HG03565 (cell line): ENCODE measurements around the gene ANKLE1.
A peak's percentile ranks its signal among the peaks of the same experiment; 100 is the strongest.

Experiments used
- ATAC-seq: cut with Tn5 transposase; IDR thresholded peaks from one replicate; pipeline ENCODE4 v1.9.1; 2021; ENCODE audit warnings: mild to moderate bottlenecking, moderate library complexity; ENCODE audit not compliant: unreplicated experiment

Gene ANKLE1

DNA sequence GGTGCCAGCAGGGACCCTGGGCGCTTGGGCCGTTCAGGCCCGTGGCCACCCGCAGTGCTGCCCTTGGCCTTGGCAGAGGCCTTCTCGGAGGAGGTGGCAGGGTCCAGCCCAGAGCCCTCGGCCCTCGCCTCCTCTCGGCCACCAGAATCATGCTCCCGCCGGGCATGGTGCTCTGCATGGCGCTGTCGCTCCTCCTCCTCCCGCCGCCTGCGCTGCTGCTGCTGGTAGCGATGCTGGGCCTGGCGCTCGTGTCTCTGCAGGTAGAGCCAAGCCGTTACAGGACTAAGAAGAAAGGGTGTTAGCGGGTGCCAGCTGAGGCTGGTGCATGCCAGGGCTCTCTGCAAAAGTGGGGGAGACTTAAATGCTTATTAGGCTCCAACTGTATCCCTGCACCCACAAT lies 43.4 kb downstream of the ANKLE1 start:
- no peak for ATAC-seq

DNA sequence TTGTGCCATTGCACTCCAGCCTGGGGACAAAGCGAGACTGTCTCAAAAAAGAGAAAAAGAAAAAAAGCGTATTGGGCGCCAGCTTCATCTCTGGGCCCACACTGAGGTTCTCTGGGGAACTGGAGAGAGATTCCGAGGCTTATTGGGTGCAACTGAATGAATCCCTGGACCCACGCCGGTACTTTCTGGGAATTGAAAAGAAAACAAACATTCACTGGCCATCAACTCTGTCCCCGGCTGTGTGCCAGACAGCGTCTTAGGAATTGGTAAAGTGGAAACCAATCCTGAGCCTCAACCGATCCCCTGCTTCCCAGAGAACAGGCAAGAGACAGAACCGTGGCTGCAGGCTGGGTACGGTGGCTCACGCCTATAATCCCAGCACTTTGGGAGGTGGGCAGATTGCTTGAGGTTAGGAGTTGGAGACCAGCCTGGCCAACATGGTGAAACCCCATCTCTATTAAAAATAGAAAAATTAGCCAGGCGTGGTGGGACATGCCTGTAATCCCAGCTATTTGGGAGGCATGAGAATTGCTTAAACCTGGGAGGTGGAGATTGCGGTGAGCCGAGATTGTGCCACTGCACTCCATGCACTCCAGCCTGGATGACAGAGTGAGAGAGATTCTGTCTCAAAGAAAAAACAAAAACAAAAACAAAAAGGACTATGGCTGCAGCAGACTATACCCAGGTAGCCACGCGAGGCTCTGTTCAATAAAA lies 44.3 kb downstream of the ANKLE1 start:
- ATAC-seq, result no peak

DNA sequence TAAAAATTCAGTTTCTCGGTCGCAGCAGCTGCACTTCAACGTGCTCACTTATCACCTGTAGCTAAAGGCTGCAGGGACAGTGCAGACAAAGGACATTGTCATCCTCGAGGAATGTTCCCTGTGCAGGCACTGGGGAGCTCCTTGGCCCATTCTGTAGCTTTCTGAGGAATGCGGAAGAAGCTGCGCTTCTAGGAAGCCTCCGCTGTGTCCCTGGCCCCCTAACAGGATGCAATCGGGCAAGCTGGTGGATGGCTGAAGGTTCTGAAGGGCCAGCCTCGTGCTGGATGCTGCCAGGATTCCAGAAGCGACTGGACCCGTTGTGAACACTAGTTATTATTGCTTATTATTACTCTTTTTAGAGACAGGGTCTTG lies 44.9 kb downstream of the ANKLE1 start:
- ATAC-seq, result no peak

DNA sequence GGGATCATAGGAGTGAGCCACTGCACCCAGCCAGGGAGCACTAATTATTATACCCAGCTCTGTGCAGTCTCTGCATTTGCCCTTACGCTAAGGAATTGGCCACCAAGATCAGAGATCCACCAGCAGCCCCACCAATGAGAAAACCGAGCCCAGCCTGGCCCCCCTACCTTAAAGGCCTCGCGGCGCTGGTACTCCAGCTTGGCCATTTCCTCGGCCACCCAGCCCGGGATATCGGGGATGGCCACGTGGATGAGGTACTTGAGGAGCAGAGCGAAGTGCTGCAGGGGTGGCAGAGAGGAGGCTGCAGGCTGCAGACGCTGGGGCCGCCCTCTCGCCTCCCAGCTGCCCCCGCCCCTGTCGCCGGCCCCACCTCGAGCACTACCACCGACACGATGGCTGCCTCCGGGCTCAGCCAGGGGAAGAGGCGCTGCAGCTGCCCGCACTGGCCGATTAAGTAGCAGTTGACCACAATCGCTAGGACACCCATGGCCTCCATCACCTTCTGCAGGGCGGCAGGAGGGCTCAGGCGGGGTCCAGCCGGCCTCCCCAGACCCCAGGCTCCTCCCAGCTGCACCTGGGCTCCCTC lies 45.5 kb downstream of the ANKLE1 start:
- no peak for ATAC-seq

DNA sequence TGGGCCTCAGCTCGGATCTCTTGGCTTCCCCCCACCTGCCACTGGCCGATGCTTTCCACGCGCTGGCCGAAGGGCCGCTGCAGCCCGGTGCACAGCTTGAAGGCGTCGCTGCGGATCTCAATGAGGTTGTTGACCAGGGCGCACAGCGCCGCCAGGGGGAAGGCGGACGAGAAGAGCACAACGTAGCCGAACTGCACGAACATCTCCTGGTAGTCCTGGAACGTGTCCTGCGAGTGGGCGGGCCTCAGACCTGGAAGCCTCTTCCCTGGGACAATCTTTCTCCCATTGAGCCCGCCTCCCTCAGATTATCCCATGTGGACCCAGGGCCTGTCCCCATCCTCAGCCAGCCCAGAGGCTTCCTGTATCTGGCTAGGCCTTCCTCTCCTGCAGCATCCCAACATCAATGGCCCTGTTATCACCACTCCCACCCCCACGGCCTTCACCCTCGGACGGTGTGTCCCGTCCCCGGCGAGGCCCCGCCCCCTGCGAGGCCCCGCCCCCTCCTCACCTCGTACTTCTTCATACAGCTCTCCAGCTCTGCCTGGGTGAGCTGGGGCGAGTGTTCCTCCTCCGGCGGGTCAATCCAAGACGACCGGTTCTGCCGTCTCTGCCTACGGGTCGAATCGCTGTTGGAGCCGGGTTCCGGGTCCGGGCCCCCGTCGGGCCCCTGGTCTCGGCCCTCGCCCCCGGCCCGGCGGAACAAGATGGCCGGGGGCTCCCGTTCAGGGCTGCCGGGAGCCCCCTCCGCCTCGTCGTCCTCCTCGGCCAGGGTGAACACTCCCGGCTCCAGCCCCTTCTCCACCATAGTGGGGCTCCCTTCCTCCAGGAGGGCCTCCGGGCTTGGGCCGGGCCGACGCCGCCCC lies 46.2 kb downstream of the ANKLE1 start:
- no peak for ATAC-seq

DNA sequence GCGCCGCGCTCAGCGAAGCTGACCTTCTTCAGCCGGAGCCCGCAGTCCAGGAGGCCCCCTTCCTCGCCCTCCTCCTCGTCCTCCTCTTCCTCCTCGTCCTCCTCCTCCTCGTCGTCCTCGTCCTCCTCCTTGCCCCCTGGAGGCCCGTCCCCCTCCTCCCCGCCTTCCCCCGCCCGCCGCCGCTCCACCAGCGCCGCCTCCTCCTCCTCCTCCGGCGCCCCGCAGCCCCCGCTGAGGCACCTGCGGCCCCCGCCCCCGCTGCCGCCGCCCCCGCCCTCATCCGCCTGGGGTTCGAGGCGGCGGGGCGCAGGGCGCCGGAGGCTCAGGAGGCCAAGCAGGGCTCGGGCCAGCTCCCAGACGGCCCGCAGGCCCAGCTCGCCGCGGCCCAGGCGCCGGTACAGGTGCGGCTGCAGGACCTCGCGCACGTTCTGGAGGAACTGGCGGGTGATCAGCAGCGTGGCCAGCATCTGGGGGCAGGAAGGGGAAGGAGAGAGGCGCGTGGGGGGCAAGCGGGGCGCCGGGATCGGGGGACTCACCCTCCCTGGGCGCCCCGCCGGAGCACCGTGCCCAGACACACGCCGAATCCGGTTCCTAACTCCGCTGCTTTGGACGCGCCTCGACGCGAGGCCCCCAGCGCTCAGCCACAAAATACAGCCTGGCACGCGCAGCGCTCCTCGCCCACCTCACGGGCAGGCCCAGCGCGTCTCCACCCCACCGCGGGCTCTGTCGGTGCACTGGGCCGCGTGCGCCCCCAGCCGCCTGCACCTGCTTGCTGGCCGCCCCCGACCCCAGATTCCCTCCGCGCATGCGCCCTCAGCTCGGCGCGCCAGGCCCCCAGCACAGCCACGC lies 47.0 kb downstream of the ANKLE1 start:
- no peak for ATAC-seq

DNA sequence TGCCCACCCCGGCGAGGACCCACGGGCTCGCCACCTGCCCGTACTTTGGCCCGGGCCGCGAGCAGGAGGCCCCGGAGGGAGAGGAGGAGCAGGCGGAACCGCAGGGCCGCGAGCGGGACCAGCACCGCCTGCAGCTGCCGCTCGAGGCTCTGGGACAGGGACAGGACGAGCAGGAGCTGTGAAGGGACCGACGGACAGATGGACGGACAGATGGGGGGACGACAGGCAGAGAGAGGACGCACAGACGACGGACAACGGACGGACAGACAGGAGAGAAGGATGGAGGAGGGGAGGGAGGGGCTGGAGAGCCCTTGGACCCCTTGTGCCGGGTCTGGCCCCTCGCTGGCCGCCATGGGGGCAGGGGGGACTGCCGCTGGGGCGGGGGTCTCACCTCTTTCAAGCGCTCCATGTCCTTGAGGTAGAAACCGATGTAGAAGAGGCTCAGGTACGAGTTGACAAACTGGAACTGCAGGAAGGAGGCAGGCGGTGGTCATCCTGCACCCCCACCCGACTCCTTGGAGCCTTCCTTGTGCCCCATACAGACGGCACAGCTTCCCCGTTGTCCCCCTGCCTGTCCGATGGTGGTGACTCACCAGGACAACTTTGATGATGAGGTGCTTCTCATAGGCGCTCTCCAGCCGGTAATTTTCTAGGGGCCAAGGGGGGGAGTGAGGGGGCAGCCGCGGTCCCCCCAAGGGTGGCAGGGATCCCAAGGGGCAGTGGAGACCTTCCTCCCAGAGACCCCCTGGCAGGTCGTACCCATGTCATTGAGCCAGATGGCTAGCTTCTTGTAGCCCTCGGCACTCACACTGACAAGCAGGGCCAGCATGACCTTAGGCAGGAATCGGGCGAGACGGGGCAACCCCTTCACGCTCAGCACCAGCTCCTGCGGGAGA lies 47.9 kb downstream of the ANKLE1 start:
- ATAC-seq, result no peak

DNA sequence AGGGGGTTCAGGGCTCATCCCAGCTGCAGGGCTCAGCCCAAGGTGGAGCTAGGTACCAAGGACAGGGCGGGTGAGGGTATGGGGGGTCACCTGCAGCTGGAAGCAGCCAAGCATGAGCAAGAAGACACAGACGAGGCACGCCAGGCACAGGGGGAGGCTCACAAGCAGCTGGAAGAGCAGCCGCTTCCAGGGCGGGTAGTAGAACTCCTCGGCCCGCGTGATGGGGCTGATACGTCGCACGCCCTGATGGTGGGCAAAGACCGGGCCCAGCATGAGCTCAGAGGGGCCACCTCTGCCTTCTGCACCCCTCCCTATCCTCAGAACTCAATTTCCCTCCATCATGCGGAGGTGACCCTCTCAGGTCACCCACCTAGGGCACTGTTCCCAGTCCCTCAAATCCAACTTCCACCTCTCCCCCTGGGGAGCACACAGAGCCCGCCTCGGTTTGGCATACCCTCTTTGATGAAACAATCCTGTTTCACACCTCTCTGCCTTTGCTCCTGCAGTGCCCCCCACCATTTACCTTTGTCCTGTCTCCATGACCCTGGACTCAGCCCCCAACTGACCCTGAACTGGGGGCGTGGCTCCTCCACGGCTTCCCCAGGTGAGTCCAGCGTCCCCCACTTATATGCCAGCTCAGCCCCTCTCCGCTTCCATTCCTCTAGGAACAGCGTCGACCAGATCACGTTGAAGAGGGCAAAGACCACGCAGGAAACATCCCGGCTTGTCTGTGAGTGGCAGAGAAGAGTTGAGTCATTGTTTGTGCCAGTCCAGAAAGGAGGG lies 48.8 kb downstream of the ANKLE1 start:
- ATAC-seq, result no peak

DNA sequence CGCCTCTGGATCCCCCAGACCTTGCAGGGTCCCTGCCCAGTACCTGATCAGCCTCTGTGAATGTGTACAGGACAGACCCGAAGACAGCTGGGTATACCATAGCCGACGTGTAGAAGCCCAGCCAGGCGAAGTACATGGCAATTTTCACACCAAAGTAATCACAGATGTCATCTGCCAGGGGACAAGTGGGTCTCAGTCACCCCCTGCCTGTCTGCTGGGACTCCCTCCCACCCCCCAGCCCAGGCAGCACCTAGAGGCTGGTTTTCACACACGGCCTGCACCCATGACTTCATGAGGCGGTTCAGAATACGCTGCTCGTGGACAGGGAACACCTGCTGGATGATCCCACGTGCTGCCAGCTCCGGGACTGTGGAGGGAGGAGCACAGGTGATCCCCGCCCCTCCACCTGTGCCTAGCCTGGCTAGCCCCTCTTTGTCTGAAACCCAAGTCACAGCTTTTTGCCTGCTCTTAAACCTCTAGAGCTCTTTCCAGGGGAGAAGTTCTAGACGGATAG lies 49.4 kb downstream of the ANKLE1 start:
- no peak for ATAC-seq

DNA sequence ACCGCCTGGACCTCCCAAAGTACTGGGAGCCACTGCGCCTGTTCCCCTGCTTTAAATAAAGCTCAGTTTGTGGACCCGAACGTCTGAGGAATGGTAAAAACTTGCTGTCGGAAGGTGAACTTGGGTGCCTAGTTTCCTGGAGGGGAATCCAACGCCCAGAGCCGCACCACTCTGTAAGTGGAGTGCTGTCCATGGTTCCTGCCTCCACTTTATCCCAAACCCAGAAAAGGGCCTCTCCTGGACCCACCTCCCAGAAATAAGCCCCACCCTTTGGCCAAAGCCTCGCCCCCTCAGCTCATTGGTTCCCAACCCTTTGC lies 50.6 kb downstream of the ANKLE1 start:
- ATAC-seq, result no peak

DNA sequence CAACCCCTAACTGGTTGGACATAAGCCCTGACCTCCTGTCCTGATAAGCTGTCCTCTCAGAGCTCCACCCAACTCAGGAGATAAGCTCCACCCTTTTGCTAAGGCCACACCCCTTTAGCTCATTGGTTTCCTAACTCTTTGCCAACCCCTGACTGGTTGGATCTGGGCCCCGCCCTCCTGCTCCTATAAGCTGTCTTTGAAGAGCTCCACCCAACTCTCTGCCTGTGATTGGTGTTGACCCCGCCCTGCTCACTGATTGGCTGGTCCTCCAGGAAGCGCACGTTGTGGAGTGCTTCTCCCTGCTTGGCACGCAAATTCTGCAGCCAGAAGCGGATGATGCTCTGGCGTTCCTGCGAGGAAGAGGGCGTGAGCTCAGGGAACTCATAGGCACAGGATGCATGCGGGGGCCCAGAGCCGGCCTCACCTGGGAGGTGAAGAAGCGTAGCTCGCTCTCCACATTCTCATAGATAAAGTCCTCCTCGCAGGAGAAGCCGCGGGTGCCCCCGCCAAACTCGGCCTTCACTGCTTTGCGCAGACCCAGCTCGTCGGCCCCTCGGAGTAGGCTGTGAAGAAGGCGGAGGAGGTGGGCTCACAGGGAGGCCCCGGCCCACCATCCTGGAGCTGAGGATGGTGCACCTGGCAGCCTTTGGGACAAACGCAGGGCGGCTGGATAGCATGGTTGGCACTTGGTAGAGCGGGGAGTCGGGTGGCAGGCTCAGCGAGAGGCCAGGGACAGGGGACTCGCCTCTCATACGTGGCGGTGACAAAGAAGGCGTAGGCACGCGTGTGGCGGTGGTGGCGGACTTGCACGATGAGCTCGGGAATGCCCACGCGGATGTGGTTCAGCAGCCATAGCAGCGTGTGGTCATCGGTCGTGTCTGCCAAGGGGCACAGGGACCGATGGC lies 51.2 kb downstream of the ANKLE1 start:
- no peak for ATAC-seq

DNA sequence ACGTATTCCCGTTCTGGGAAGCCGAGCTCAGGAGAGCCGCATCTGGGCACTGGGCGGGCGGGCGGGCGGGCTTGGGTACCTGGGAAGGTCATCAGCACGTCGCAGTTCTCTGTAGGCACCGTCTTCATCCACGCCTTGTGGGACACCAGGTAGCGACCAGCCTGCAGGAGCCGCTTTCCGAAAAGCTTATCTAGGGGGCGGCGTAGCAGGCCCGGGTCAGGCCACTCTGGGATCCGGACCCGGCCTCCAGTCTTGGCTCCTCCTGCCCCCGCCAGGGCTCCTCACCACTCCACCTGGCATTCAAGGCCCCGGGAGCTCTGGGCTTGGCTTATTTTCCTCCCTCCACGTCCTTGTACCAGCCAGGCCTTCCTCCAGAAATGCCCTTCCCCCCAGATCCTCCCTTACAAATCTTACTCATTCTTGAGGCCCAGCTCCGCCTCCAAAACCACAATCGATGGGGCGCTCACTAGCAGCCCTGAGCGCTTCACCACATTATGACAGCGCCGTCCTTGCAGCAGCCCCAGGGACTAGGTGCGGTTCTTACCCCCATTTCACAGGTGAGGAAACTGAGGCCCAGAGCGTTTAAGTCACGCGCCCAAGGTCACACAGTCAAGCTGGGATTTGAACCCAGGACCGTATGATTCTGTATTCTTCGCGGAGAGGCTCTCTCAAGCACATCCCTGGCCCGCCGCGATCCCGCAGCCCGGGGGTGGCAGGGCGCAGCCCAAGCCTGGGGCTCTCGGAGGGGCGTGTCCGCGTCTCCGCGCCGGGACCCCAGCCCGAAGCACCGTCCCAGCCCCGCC lies 52.1 kb downstream of the ANKLE1 start:
- no peak for ATAC-seq

DNA sequence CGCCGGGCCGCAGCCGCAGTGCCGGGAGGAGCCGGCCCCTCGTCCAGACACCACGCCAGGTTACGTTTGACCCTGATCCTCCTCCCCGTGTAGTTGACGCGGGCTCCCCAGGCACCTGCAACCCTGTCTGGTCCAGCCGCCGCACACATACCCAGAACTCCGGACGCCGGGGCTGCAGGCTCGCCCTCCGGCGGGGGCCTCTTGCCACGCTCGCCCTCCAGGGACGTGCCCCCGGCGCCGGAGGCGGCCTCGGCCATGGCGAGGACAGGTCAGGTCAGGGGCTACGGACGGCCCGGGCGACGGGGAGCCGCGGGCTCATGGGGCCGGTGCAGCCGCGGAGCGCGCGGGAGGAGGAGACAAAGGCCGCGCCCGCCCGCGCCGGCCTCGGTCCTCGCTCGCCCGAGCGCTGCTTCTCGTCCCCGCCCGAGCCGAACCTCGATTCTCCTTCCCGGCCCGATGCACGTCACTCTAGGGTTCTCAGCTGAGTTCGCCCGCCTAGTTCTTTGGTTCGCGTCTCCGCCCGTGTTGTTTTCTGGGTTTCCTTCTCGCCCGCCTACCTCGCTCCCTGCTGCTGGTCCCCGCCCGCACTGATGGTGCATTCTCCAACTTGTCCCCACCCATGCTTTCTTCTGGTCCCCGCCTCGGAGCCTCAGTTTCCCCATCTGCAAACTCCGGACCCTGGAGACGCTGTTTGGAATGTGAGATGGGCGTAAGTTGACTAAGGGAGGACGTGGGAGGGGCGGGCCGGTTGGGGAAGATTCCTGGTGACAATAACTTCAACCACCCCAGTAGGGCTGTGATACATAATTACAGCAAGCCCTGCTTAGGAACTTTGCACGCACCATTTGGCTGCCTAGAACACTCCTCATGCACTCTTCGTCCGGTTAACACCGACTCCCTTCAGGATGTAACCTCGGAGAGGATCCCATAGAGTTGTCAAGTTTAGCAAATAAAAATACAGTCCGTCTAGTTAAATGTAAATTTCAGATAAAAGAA lies 53.0 kb downstream of the ANKLE1 start, which contains the start of gene ANO8:
TSS of gene ANO8 (minus strand) at position 442 of the 996 bp plus-strand sequence. CDS start at position 257, 185 bp downstream.
- peak; percentile 27 for ATAC-seq

DNA sequence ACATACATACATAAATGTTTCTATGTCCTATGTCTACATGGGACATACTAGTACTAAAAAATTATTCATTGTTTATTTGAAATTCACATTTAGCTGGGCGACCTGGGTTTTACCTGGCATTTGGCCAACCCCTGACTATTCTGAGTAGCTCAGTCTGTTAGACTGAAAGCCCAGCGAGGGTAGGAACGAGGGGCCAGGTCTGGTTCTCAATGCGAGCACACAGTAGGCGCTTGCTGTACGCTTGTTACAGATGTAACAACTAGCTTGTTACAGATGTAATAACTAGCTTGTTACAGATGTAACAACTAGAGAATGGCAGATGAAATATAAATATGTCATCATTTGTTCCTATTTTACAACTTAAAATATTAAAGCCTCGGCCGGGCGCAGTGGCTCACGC lies 53.9 kb downstream of the ANKLE1 start:
- ATAC-seq, result no peak
